H9 (cell line): ENCODE data around the gene STAT3. TPM values are rescaled to one million over a fixed set of nuclear protein-coding genes. Genes with fewer than 3 reads are reported as not detected.

Experiments
- DNase-seq: peaks from one replicate; pipeline ENCODE4 v3.0.0-alpha.2; 2017
- H2AFZ ChIP-seq: one replicate; pipeline ENCODE4 v1.6.1; 2013; ENCODE audit warnings: mild to moderate bottlenecking, low read length, control low read depth, moderate library complexity
- H2AK5ac ChIP-seq: 2 replicates; pipeline ENCODE4 v1.6.1; 2013; ENCODE audit warnings: low read length, control low read depth, mixed read lengths; ENCODE audit not compliant: insufficient read length
- H2BK120ac ChIP-seq: one replicate; pipeline ENCODE4 v1.6.1; 2013; ENCODE audit warnings: low read depth, mild to moderate bottlenecking, low read length, control low read depth, inconsistent platforms; ENCODE audit not compliant: poor library complexity, severe bottlenecking
- H2BK12ac ChIP-seq: 2 replicates; pipeline ENCODE4 v1.6.1; 2013; ENCODE audit warnings: low read length, control low read depth, mixed read lengths, low read depth; ENCODE audit not compliant: insufficient read length
- H2BK15ac ChIP-seq: 2 replicates; pipeline ENCODE4 v1.6.1; 2013; ENCODE audit warnings: low read depth, low read length, control low read depth
- H2BK20ac ChIP-seq: one replicate; pipeline ENCODE4 v1.6.1; 2013; ENCODE audit warnings: low read depth, mild to moderate bottlenecking, low read length, control low read depth, inconsistent platforms; ENCODE audit not compliant: poor library complexity, severe bottlenecking
- H2BK5ac ChIP-seq: 2 replicates; pipeline ENCODE4 v1.6.1; 2013; ENCODE audit warnings: low read length, control low read depth, mixed read lengths; ENCODE audit not compliant: insufficient read length
- H3K14ac ChIP-seq: 2 replicates; pipeline ENCODE4 v1.6.1; 2013; ENCODE audit warnings: low read length, control low read depth; ENCODE audit not compliant: insufficient read depth
- H3K18ac ChIP-seq: 2 replicates; pipeline ENCODE4 v1.6.1; 2013; ENCODE audit warnings: low read depth, mild to moderate bottlenecking, mixed read lengths, low read length, control low read depth; ENCODE audit not compliant: insufficient read length
- H3K23ac ChIP-seq: 2 replicates; pipeline ENCODE4 v1.6.1; 2013; ENCODE audit warnings: low read length, control low read depth, mixed read lengths, low read depth; ENCODE audit not compliant: insufficient read length
- H3K23me2 ChIP-seq: 2 replicates; pipeline ENCODE4 v1.6.1; 2013; ENCODE audit warnings: low read depth, mild to moderate bottlenecking, mixed read lengths, low read length, control low read depth; ENCODE audit not compliant: insufficient read length, poor library complexity, severe bottlenecking
- H3K27ac ChIP-seq: 2 replicates; pipeline ENCODE4 v1.5.1; 2013; ENCODE audit warnings: low read length, control low read depth, mixed read lengths, low read depth; ENCODE audit not compliant: insufficient read length
- H3K27me3 ChIP-seq: 2 replicates; pipeline ENCODE4 v1.6.1; 2013; ENCODE audit warnings: low read length, control low read depth, inconsistent platforms; ENCODE audit not compliant: insufficient read depth
- H3K4ac ChIP-seq: 2 replicates; pipeline ENCODE4 v1.6.1; 2013; ENCODE audit warnings: low read depth, mild to moderate bottlenecking, control low read depth, inconsistent platforms, low read length, moderate library complexity
- H3K4me1 ChIP-seq: 2 replicates; pipeline ENCODE4 v1.6.1; 2013; ENCODE audit warnings: low read length, control low read depth, inconsistent platforms; ENCODE audit not compliant: insufficient read depth
- H3K4me2 ChIP-seq: 2 replicates; pipeline ENCODE4 v1.6.1; 2013; ENCODE audit warnings: low read length, control low read depth, mixed read lengths; ENCODE audit not compliant: insufficient read length, insufficient read depth
- H3K56ac ChIP-seq: 2 replicates; pipeline ENCODE4 v1.6.1; 2013; ENCODE audit warnings: low read depth, mild to moderate bottlenecking, mixed read lengths, low read length, control low read depth; ENCODE audit not compliant: insufficient read length
- H3K79me1 ChIP-seq: 2 replicates; pipeline ENCODE4 v1.6.1; 2013; ENCODE audit warnings: low read depth, mild to moderate bottlenecking, moderate library complexity, low read length, control low read depth, inconsistent platforms; ENCODE audit not compliant: insufficient read depth, poor library complexity, severe bottlenecking
- H3K79me2 ChIP-seq: 2 replicates; pipeline ENCODE4 v1.6.1; 2013; ENCODE audit warnings: low read length, control low read depth, inconsistent platforms; ENCODE audit not compliant: insufficient read depth
- H3K9ac ChIP-seq: 2 replicates; pipeline ENCODE4 v1.6.1; 2013; ENCODE audit warnings: low read length, control low read depth, mixed read lengths; ENCODE audit not compliant: insufficient read length; ENCODE audit errors: extremely low read depth
- H3K9me3 ChIP-seq: one replicate; pipeline ENCODE4 v1.6.1; 2013; ENCODE audit warnings: low read depth, low read length, inconsistent platforms; ENCODE audit not compliant: control insufficient read depth
- H3T11ph ChIP-seq: one replicate; pipeline ENCODE4 v1.6.1; 2013; ENCODE audit warnings: mild to moderate bottlenecking, low read length, control low read depth, inconsistent platforms
- H4K20me1 ChIP-seq: one replicate; pipeline ENCODE4 v1.6.1; 2013; ENCODE audit not compliant: control insufficient read depth, insufficient read length, insufficient read depth
- H4K5ac ChIP-seq: 2 replicates; pipeline ENCODE4 v1.6.1; 2013; ENCODE audit warnings: low read depth, mild to moderate bottlenecking, mixed read lengths, low read length, control low read depth; ENCODE audit not compliant: insufficient read length
- H4K8ac ChIP-seq: replicated peaks from 2 replicates; pipeline ENCODE4 v1.6.1; 2013; ENCODE audit warnings: low read length, control low read depth, mixed read lengths, low read depth; ENCODE audit not compliant: insufficient read length
- H4K91ac ChIP-seq: 2 replicates; pipeline ENCODE4 v1.6.1; 2013; ENCODE audit warnings: low read depth, mild to moderate bottlenecking, moderate library complexity, mixed read lengths, low read length, control low read depth; ENCODE audit not compliant: insufficient read length
- H3K27ac Mint-ChIP-seq, 3 experiments: 2 replicates in 2 of 3; 3 replicates in 1 of 3; pipeline ENCODE4 v1.8.0; 2020 to 2021; ENCODE audit warnings: mixed read lengths in 3 of 3, mild to moderate bottlenecking in 1 of 3, moderate library complexity in 1 of 3
- H3K27me3 Mint-ChIP-seq: 2 replicates; pipeline ENCODE4 v1.8.0; 2021; ENCODE audit warnings: low read depth, mild to moderate bottlenecking, moderate library complexity, mixed read lengths
- H3K36me3 Mint-ChIP-seq, 3 experiments: 2 replicates in 2 of 3; 3 replicates in 1 of 3; pipeline ENCODE4 v1.8.0; 2020 to 2021; ENCODE audit warnings: low read depth in 3 of 3, mixed read lengths in 3 of 3; ENCODE audit not compliant: insufficient read depth in 1 of 3
- H3K4me1 Mint-ChIP-seq, 2 experiments: 2 replicates each; pipeline ENCODE4 v1.8.0; 2020; ENCODE audit warnings: mixed read lengths in 2 of 2
- H3K4me3 Mint-ChIP-seq, 2 experiments: 2 replicates in 1 of 2; 3 replicates in 1 of 2; pipeline ENCODE4 v1.8.0; 2020 to 2021; ENCODE audit warnings: mild to moderate bottlenecking in 2 of 2, mixed read lengths in 2 of 2, moderate library complexity in 1 of 2
- H3K9me3 Mint-ChIP-seq, 2 experiments: 2 replicates in 1 of 2; 3 replicates in 1 of 2; pipeline ENCODE4 v1.8.0; 2020; ENCODE audit warnings: mild to moderate bottlenecking in 2 of 2, mixed read lengths in 2 of 2, moderate library complexity in 1 of 2
- WGBS: extraction: QIAGEN DNeasy Blood & Tissue Kit; methylation state at CpG from one replicate; pipeline ENCODE4 v1.1.7; 2013; ENCODE audit warnings: missing lambda C conversion rate, low lambda C conversion rate, mixed read lengths; ENCODE audit not compliant: insufficient read length; ENCODE audit errors: extremely low coverage; 5-methylcytosine and 5-hydroxymethylcytosine counted together
- total RNA-seq: library from RNA; stranded (reverse); gene quantifications from 2 replicates; pipeline ENCODE4 v1.2.1, GENCODE V29; 2021
- TF ChIP-seq, protein P1 (sequence below): fragments of 200-600 bp; sonication (generic); conservative IDR thresholded peaks from 3 replicates; pipeline ENCODE4 v1.8.0; 2021; ENCODE audit warnings: antibody characterized with exemption, mild to moderate bottlenecking

STAT3 gene
- total RNA-seq, 1 experiment from 2014 or later: 83.2 TPM

DNA sequence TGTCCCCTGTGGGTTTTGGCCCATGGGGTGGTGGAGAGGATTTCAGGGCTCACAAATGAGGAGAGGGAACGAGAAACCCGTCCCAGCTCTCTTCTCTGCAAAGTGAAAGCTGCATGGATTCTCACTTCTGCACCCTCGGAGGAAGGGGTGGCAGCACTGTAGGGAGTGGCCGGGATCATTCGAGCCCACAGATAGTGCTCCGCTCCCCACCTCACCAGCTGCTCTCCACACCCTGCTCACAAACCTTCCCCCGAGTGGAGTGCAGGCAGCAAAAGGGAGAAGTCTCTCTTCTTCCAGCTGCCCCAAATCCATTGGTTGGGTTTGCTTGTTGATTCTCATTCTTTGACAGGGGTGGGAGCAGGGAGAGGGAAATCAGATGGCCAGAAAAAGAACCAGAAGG, 79.8 kb downstream of the STAT3 start:
- peaks cover 7% of the 10 kb centered on the region for H3K27me3 Mint-ChIP-seq
- H3K4me2 ChIP-seq: no peak overlapping the region
- no peaks in the 10 kb centered on the region for H3K79me1 ChIP-seq
- H3K4me1 Mint-ChIP-seq: peaks cover 29 to 31% of the 10 kb centered on the region in 2 experiments
- no peak overlapping the region for H3K56ac ChIP-seq
- no peak overlapping the region for H2BK5ac ChIP-seq
- no peak overlapping the region for H3K18ac ChIP-seq
- H2BK15ac ChIP-seq: no peak overlapping the region
- WGBS: no CpG with 5 or more reads among the region's 7 CpGs
- H2BK12ac ChIP-seq: no peak overlapping the region
- no peak overlapping the region for H3K9ac ChIP-seq
- no peak overlapping the region for H3K23ac ChIP-seq
- no peak overlapping the region for H4K5ac ChIP-seq
- TF ChIP-seq, protein P1, sequence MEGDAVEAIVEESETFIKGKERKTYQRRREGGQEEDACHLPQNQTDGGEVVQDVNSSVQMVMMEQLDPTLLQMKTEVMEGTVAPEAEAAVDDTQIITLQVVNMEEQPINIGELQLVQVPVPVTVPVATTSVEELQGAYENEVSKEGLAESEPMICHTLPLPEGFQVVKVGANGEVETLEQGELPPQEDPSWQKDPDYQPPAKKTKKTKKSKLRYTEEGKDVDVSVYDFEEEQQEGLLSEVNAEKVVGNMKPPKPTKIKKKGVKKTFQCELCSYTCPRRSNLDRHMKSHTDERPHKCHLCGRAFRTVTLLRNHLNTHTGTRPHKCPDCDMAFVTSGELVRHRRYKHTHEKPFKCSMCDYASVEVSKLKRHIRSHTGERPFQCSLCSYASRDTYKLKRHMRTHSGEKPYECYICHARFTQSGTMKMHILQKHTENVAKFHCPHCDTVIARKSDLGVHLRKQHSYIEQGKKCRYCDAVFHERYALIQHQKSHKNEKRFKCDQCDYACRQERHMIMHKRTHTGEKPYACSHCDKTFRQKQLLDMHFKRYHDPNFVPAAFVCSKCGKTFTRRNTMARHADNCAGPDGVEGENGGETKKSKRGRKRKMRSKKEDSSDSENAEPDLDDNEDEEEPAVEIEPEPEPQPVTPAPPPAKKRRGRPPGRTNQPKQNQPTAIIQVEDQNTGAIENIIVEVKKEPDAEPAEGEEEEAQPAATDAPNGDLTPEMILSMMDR: no peak
- no peaks in the 10 kb centered on the region for H3K79me2 ChIP-seq
- H4K20me1 ChIP-seq: no peaks in the 10 kb centered on the region
- H3K36me3 Mint-ChIP-seq: peaks cover 2 to 13% (median 5%) of the 10 kb centered on the region in 3 experiments; a peak in 4 of 7 replicates
- no peak overlapping the region for H2BK20ac ChIP-seq
- no peak overlapping the region for H3T11ph ChIP-seq
- H3K27ac Mint-ChIP-seq: no peak overlapping the region
- no peak overlapping the region for H2AFZ ChIP-seq
- H4K91ac ChIP-seq: no peak overlapping the region
- no peaks in the 10 kb centered on the region for H3K23me2 ChIP-seq
- no peaks in the 10 kb centered on the region for H3K9me3 Mint-ChIP-seq
- H3K27me3 ChIP-seq: no peaks in the 10 kb centered on the region
- H4K8ac ChIP-seq: no peak overlapping the region
- H3K4me1 ChIP-seq: peaks cover 2% of the 10 kb centered on the region; the same call in 1 of the 2 replicates
- DNase-seq: no peak
- H3K27ac ChIP-seq: no peak overlapping the region
- H3K4ac ChIP-seq: no peak overlapping the region
- H3K4me3 Mint-ChIP-seq: no peak overlapping the region; a peak in 1 of 5 replicates
- H2BK120ac ChIP-seq: no peak overlapping the region
- no peak overlapping the region; the same call in 1 of the 2 replicates for H3K14ac ChIP-seq
- no peak overlapping the region for H2AK5ac ChIP-seq
- H3K9me3 ChIP-seq: no peaks in the 10 kb centered on the region
